IMR-90 (cell line): ENCODE results near the gene CTNNA2. TPM values are rescaled to one million over a fixed set of nuclear protein-coding genes. Genes with fewer than 3 reads are reported as not detected.

Experiments
- ATAC-seq: fragments of 200-7000 bp; cut with Tn5 transposase; 2 replicates; pipeline ENCODE4 v1.9.1; 2020; ENCODE audit warnings: low read depth, mild to moderate bottlenecking, moderate library complexity
- BruUV-seq: library from RNA; stranded (reverse); fragments of 400-500 nt; replicated peaks from 2 replicates; lab custom pipeline; 2021; lab: Mats Ljungman, UMichigan
- CTCF ChIA-PET: fragments of 300-600 bp; formaldehyde crosslinking; extraction: SDS; loops from one replicate; lab custom pipeline; 2021; ENCODE audit warnings: antibody characterized with exemption; lab: Yijun Ruan, JAX
- POLR2A ChIA-PET: fragments of 300-600 bp; sonication (Branson Sonifier 250); formaldehyde crosslinking; loops from one replicate; lab custom pipeline; 2022; ENCODE audit warnings: antibody characterized with exemption; ENCODE audit not compliant: unreplicated experiment; lab: Charles Lee
- DNase-seq: peaks from one replicate; pipeline ENCODE4 v3.0.0; 2013
- H2AFZ ChIP-seq: replicated peaks from 2 replicates; pipeline ENCODE3; 2013; ENCODE audit warnings: low read length, mild to moderate bottlenecking; ENCODE audit not compliant: poor library complexity
- H2AK5ac ChIP-seq: 2 replicates; pipeline ENCODE4 v1.6.1; 2013; ENCODE audit warnings: low read depth, low read length, inconsistent platforms
- H2AK9ac ChIP-seq: replicated peaks from 2 replicates; pipeline ENCODE3; 2013; ENCODE audit warnings: mild to moderate bottlenecking, low read depth, low read length, moderate library complexity; ENCODE audit not compliant: poor library complexity
- H2BK120ac ChIP-seq: 2 replicates; pipeline ENCODE4 v1.6.1; 2013; ENCODE audit warnings: low read depth, low read length, inconsistent platforms
- H2BK15ac ChIP-seq: 3 replicates; pipeline ENCODE4 v1.6.1; 2013; ENCODE audit warnings: low read depth, low read length, inconsistent platforms
- H2BK20ac ChIP-seq: 2 replicates; pipeline ENCODE4 v1.6.1; 2013; ENCODE audit warnings: low read depth, mild to moderate bottlenecking, inconsistent platforms, low read length, moderate library complexity
- H2BK5ac ChIP-seq: 2 replicates; pipeline ENCODE4 v1.6.1; 2013; ENCODE audit warnings: mild to moderate bottlenecking, low read depth, low read length, inconsistent platforms; ENCODE audit not compliant: poor library complexity, severe bottlenecking
- H3K14ac ChIP-seq: replicated peaks from 2 replicates; pipeline ENCODE4 v1.6.1; 2013; ENCODE audit warnings: low read depth, low read length, inconsistent platforms
- H3K18ac ChIP-seq: 2 replicates; pipeline ENCODE4 v1.6.1; 2013; ENCODE audit warnings: low read depth, low read length, control low read depth
- H3K23ac ChIP-seq: 2 replicates; pipeline ENCODE4 v1.6.1; 2013; ENCODE audit warnings: low read depth, low read length, inconsistent platforms
- H3K27ac ChIP-seq: 2 replicates; pipeline ENCODE4 v1.5.1; 2013; ENCODE audit warnings: mild to moderate bottlenecking, control low read depth, low read length; ENCODE audit not compliant: insufficient read depth
- H3K27me3 ChIP-seq: 2 replicates; pipeline ENCODE4 v1.6.1; 2013; ENCODE audit warnings: low read length; ENCODE audit not compliant: control insufficient read depth, insufficient read depth
- H3K36me3 ChIP-seq: 2 replicates; pipeline ENCODE4 v1.6.1; 2013; ENCODE audit warnings: low read length, mixed read lengths; ENCODE audit not compliant: control insufficient read depth, insufficient read depth
- H3K4ac ChIP-seq: 2 replicates; pipeline ENCODE4 v1.6.1; 2013; ENCODE audit warnings: low read depth, low read length, inconsistent platforms
- H3K4me1 ChIP-seq: 2 replicates; pipeline ENCODE4 v1.6.1; 2013; ENCODE audit warnings: low read length, mixed read lengths; ENCODE audit not compliant: control insufficient read depth, insufficient read depth
- H3K4me2 ChIP-seq: 2 replicates; pipeline ENCODE4 v1.6.1; 2013; ENCODE audit warnings: low read depth, mild to moderate bottlenecking, control low read depth, low read length, moderate library complexity
- H3K4me3 ChIP-seq: 2 replicates; pipeline ENCODE4 v1.5.1; 2013; ENCODE audit warnings: low read depth, mild to moderate bottlenecking, control low read depth, low read length, moderate library complexity; ENCODE audit not compliant: insufficient read depth
- H3K56ac ChIP-seq: 2 replicates; pipeline ENCODE4 v1.6.1; 2013; ENCODE audit warnings: low read length, inconsistent platforms; ENCODE audit not compliant: insufficient read depth; ENCODE audit errors: extremely low read depth
- H3K79me1 ChIP-seq, 2 experiments: 2 replicates each; pipeline ENCODE4 v1.6.1; 2013; ENCODE audit warnings: low read length in 2 of 2, inconsistent platforms in 1 of 2, low read depth in 1 of 2
- H3K9ac ChIP-seq: 2 replicates; pipeline ENCODE4 v1.6.1; 2013; ENCODE audit warnings: low read depth, low read length, control low read depth
- H3K9me1 ChIP-seq: 2 replicates; pipeline ENCODE4 v1.6.1; 2013; ENCODE audit warnings: low read length, inconsistent platforms; ENCODE audit not compliant: insufficient read depth
- H3K9me3 ChIP-seq: 2 replicates; pipeline ENCODE4 v1.6.1; 2013; ENCODE audit warnings: low read length; ENCODE audit not compliant: control insufficient read depth, insufficient read depth
- H4K20me1 ChIP-seq: 2 replicates; pipeline ENCODE4 v1.6.1; 2013; ENCODE audit warnings: low read length, inconsistent platforms; ENCODE audit not compliant: insufficient read depth
- H4K5ac ChIP-seq: 2 replicates; pipeline ENCODE4 v1.6.1; 2013; ENCODE audit warnings: mild to moderate bottlenecking, low read depth, low read length, control low read depth
- H4K8ac ChIP-seq, 2 experiments: 2 replicates each; pipeline ENCODE4 v1.6.1; 2013; ENCODE audit warnings: low read depth in 2 of 2, low read length in 2 of 2, control low read depth in 1 of 2, inconsistent platforms in 1 of 2
- H4K91ac ChIP-seq: 2 replicates; pipeline ENCODE4 v1.6.1; 2013; ENCODE audit warnings: low read depth, low read length, inconsistent platforms; ENCODE audit not compliant: insufficient read depth
- BHLHE40 ChIP-seq: fragments of 150-350 bp; IDR thresholded peaks from 2 replicates; pipeline ENCODE4 v1.6.1; 2016; ENCODE audit warnings: mild to moderate bottlenecking, low read depth, low read length
- CEBPB ChIP-seq: IDR thresholded peaks from 2 replicates; pipeline ENCODE4 v1.6.1; 2012; ENCODE audit warnings: low read depth, low read length, improper control_type of control experiment
- CHD1 ChIP-seq: IDR thresholded peaks from 2 replicates; pipeline ENCODE4 v1.6.1; 2012; ENCODE audit warnings: low read depth, low read length, improper control_type of control experiment
- FOS ChIP-seq: fragments of 150-350 bp; IDR thresholded peaks from 2 replicates; pipeline ENCODE4 v1.6.1; 2016; ENCODE audit warnings: low read depth, low read length
- MAFK ChIP-seq: IDR thresholded peaks from 2 replicates; pipeline ENCODE4 v1.6.1; 2012; ENCODE audit warnings: low read depth, low read length, improper control_type of control experiment
- MAZ ChIP-seq: IDR thresholded peaks from 2 replicates; pipeline ENCODE4 v1.6.1; 2012; ENCODE audit warnings: low read depth, mild to moderate bottlenecking, low read length, improper control_type of control experiment, moderate library complexity, borderline replicate concordance
- MXI1 ChIP-seq: IDR thresholded peaks from 2 replicates; pipeline ENCODE4 v1.6.1; 2012; ENCODE audit warnings: low read depth, mild to moderate bottlenecking, low read length, moderate library complexity, borderline replicate concordance
- NFE2L2 ChIP-seq: fragments of 150-350 bp; IDR thresholded peaks from 2 replicates; pipeline ENCODE4 v1.6.1; 2016; ENCODE audit warnings: low read depth, mild to moderate bottlenecking, low read length
- POLR2A ChIP-seq: IDR thresholded peaks from 2 replicates; pipeline ENCODE4 v1.6.1; 2012; ENCODE audit warnings: mild to moderate bottlenecking, low read depth, low read length
- RAD21 ChIP-seq: IDR thresholded peaks from 2 replicates; pipeline ENCODE4 v1.6.1; 2012; ENCODE audit warnings: low read length, improper control_type of control experiment
- RCOR1 ChIP-seq: IDR thresholded peaks from 2 replicates; pipeline ENCODE4 v1.6.1; 2012; ENCODE audit warnings: mild to moderate bottlenecking, low read length, improper control_type of control experiment; ENCODE audit not compliant: insufficient replicate concordance
- RFX5 ChIP-seq: IDR thresholded peaks from 2 replicates; pipeline ENCODE4 v1.8.0; 2012; ENCODE audit warnings: low read depth, mild to moderate bottlenecking, low read length, moderate library complexity
- SMC3 ChIP-seq: fragments of 150-350 bp; IDR thresholded peaks from 2 replicates; pipeline ENCODE4 v1.6.1; 2016; ENCODE audit warnings: low read depth, mild to moderate bottlenecking, antibody characterized with exemption, low read length, moderate library complexity
- WGBS, 2 experiments: methylation state at CpG; one replicate each; pipeline versions ENCODE4 v1.1.5 to v1.1.7; 2013; ENCODE audit warnings: missing lambda C conversion rate in 2 of 2; ENCODE audit not compliant: insufficient read length in 1 of 2; ENCODE audit errors: extremely low coverage in 2 of 2; 5-methylcytosine and 5-hydroxymethylcytosine counted together
- dilution Hi-C: fragments of 300-500 bp; cut with HindIII; formaldehyde crosslinking; loops from one replicate; pipeline ENCODE4 v1.14.3; 2018; ENCODE audit warnings: low sequenced_read_pairs; ENCODE audit not compliant: unreplicated experiment
- in situ Hi-C: fragments of 300-500 bp; cut with MboI; formaldehyde crosslinking; loops from 3 replicates; pipeline ENCODE4 v1.14.3; 2019; ENCODE audit warnings: low sequenced_read_pairs, inconsistent platforms, mixed read lengths
- intact Hi-C: fragments of 100-400 bp; cut with micrococcal nuclease; formaldehyde crosslinking; loops from 2 replicates; pipeline ENCODE4 v1.10.0; 2022
- polyA plus RNA-seq, 3 experiments: library from polyadenylated mRNA; depleted of rRNA; stranded (reverse); fragments of >200 nt; gene quantifications; 2 replicates each; pipeline ENCODE4 v1.2.3, GENCODE V29; 2012; ENCODE audit warnings: low replicate concordance in 1 of 3
- total RNA-seq: library from RNA; depleted of rRNA; stranded (reverse); fragments of >200 nt; gene quantifications from 2 replicates; pipeline ENCODE4 v1.2.3, GENCODE V29; 2012
- TF ChIP-seq, protein P1 (sequence below): conservative IDR thresholded peaks from 2 replicates; pipeline ENCODE4 v1.5.1; 2012; ENCODE audit warnings: mild to moderate bottlenecking, low read depth, low read length, improper control_type of control experiment
- TF ChIP-seq, protein P2 (sequence below): fragments of 150-350 bp; IDR thresholded peaks from 2 replicates; pipeline ENCODE4 v1.6.1; 2017; ENCODE audit warnings: mild to moderate bottlenecking, antibody characterized with exemption, low read length, low read depth
- TF ChIP-seq, protein P3 (sequence below): fragments of 150-350 bp; IDR thresholded peaks from 2 replicates; pipeline ENCODE4 v1.6.1; 2016; ENCODE audit warnings: low read depth, mild to moderate bottlenecking, low read length, moderate library complexity, borderline replicate concordance

The CTNNA2 gene
- total and polyA plus RNA-seq, 2 of the 4 experiments (the other 2 are of a cell fraction) = not detected

DNA sequence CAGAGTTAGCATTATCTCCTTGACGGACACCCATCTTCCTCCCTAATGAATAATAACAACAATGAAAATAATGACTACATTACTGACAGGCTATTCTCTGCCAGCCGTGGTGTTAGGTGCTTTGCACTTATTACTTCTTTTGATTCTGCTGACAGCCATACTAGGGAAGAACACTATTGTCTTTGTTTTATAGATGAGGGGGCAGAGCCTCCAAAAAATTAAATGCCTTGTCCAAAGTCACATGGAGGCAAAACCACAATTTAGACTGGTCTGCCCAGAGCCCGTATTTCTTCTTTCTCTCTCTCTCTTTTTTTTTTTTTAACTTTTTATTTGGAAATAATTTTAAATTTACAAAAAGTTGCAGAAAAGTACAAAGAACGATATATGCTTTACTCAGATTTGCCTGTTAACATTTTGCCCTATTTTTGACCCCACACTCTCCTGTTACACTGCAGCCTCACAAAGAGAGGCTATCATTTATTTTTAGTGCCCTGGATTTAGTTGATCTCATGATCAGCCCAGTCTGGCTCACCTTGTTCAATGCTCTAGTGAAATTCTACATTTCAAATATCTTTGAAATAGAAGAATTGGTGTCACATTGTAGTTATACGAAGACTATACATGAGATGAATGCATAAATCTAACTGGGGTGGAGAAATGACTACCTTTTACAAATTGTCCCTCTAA lies 422.3 kb downstream of the CTNNA2 start:
- no peak overlapping the region for H3K56ac ChIP-seq
- no TSS peak for BruUV-seq
- no peaks in the 10 kb centered on the region for H3K9me1 ChIP-seq
- H4K5ac ChIP-seq = no peak overlapping the region
- intact Hi-C loops = loop anchor here (5.0 to 10.0 kb wide), 2 partner anchors 117 to 390 kb away; no protein-coding TSS in a partner anchor
- no peak for TF ChIP-seq BHLHE40
- no peak for TF ChIP-seq MAFK
- no peak for TF ChIP-seq RCOR1
- TF ChIP-seq, protein P1, sequence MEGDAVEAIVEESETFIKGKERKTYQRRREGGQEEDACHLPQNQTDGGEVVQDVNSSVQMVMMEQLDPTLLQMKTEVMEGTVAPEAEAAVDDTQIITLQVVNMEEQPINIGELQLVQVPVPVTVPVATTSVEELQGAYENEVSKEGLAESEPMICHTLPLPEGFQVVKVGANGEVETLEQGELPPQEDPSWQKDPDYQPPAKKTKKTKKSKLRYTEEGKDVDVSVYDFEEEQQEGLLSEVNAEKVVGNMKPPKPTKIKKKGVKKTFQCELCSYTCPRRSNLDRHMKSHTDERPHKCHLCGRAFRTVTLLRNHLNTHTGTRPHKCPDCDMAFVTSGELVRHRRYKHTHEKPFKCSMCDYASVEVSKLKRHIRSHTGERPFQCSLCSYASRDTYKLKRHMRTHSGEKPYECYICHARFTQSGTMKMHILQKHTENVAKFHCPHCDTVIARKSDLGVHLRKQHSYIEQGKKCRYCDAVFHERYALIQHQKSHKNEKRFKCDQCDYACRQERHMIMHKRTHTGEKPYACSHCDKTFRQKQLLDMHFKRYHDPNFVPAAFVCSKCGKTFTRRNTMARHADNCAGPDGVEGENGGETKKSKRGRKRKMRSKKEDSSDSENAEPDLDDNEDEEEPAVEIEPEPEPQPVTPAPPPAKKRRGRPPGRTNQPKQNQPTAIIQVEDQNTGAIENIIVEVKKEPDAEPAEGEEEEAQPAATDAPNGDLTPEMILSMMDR = no peak
- TF ChIP-seq, protein P2, sequence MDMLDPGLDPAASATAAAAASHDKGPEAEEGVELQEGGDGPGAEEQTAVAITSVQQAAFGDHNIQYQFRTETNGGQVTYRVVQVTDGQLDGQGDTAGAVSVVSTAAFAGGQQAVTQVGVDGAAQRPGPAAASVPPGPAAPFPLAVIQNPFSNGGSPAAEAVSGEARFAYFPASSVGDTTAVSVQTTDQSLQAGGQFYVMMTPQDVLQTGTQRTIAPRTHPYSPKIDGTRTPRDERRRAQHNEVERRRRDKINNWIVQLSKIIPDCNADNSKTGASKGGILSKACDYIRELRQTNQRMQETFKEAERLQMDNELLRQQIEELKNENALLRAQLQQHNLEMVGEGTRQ = no peak
- TF ChIP-seq POLR2A = no peak
- no peak for TF ChIP-seq RAD21
- TF ChIP-seq RFX5 = no peak
- TF ChIP-seq, protein P3, sequence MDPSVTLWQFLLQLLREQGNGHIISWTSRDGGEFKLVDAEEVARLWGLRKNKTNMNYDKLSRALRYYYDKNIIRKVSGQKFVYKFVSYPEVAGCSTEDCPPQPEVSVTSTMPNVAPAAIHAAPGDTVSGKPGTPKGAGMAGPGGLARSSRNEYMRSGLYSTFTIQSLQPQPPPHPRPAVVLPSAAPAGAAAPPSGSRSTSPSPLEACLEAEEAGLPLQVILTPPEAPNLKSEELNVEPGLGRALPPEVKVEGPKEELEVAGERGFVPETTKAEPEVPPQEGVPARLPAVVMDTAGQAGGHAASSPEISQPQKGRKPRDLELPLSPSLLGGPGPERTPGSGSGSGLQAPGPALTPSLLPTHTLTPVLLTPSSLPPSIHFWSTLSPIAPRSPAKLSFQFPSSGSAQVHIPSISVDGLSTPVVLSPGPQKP = no peak
- no peak for TF ChIP-seq SMC3
- TF ChIP-seq NFE2L2 = no peak
- no peak for TF ChIP-seq MAZ
- no peak for TF ChIP-seq CEBPB
- no peak for TF ChIP-seq FOS
- TF ChIP-seq CHD1 = no peak
- no peak for TF ChIP-seq MXI1
- no peak for DNase-seq
- no peak overlapping the region for H2BK120ac ChIP-seq
- no peak overlapping the region for H2BK15ac ChIP-seq
- in situ Hi-C loops = loop anchor here (10.0 kb wide), 2 partner anchors 300 to 560 kb away; no protein-coding TSS in a partner anchor
- no peaks in the 10 kb centered on the region for H3K36me3 ChIP-seq
- H4K20me1 ChIP-seq = no peaks in the 10 kb centered on the region
- H3K9me3 ChIP-seq = no peaks in the 10 kb centered on the region
- no CpG with 5 or more reads among the region's 5 CpGs for WGBS, 2 experiments
- ChIA-PET POLR2A (no interaction called here), CTCF (no interaction called here)
- H3K14ac ChIP-seq = no peak overlapping the region
- no peak overlapping the region for H3K4me2 ChIP-seq
- H4K8ac ChIP-seq = no peak overlapping the region
- ATAC-seq = no peak
- H2BK5ac ChIP-seq = no peak overlapping the region
- no peak overlapping the region for H2AFZ ChIP-seq
- H3K27me3 ChIP-seq = peaks cover 3% of the 10 kb centered on the region
- H3K4me1 ChIP-seq = no peaks in the 10 kb centered on the region
- no peak overlapping the region for H3K18ac ChIP-seq
- no peak overlapping the region for H3K4me3 ChIP-seq
- H2BK20ac ChIP-seq = no peak overlapping the region
- H2AK5ac ChIP-seq = no peak overlapping the region
- H3K9ac ChIP-seq = no peak overlapping the region
- no peaks in the 10 kb centered on the region for H3K79me1 ChIP-seq
- H3K23ac ChIP-seq = no peak overlapping the region
- H2AK9ac ChIP-seq = no peak overlapping the region
- H4K91ac ChIP-seq = no peak overlapping the region
- no peak overlapping the region for H3K4ac ChIP-seq
- dilution Hi-C loops = no loop called here
- no peak overlapping the region for H3K27ac ChIP-seq
